K562 (cell line): ENCODE results near the gene TAS2R39. TPM values are rescaled to one million over a fixed set of nuclear protein-coding genes. Genes with fewer than 3 reads are reported as not detected.
A peak's percentile ranks its signal among the peaks of the same experiment; 100 is the strongest.

Experiments used
- ATAC-seq: fragments of 200-7000 bp; cut with Tn5 transposase; 3 replicates; pipeline ENCODE4 v1.9.1; 2020; ENCODE audit warnings: moderate library complexity
- BruUV-seq: library from RNA; stranded (reverse); fragments of 400-500 nt; replicated peaks from 2 replicates; lab custom pipeline; 2021; lab: Mats Ljungman, UMichigan
- CTCF ChIA-PET: fragments of 300-600 bp; formaldehyde crosslinking; extraction: SDS; loops from one replicate; lab custom pipeline; 2021; ENCODE audit warnings: low intra/inter-chr PET ratio; lab: Yijun Ruan, JAX
- POLR2A ChIA-PET: fragments of 300-600, 350-650 bp; sonication (Branson Sonifier 250); formaldehyde crosslinking; extraction: SDS; loops from one replicate; lab custom pipeline; 2021; ENCODE audit warnings: antibody characterized with exemption, inconsistent platforms; lab: Yijun Ruan, JAX
- DNase-seq, 4 experiments: peaks; one replicate each; pipeline versions ENCODE4 v3.0.0 to v3.0.0-alpha.2; 2011 to 2018; ENCODE audit warnings: low spot score in 3 of 4, mixed read lengths in 3 of 4; ENCODE audit errors: extremely low read depth in 1 of 4
- FAIRE-seq: peaks from 2 replicates; lab custom pipeline; 2011; peaks lifted over from hg19 to GRCh38; lab: Jason Lieb, UNC
- H2AFZ ChIP-seq: 2 replicates; pipeline ENCODE4 v1.6.0; 2011; ENCODE audit warnings: low read depth, low read length, control low read depth, inconsistent platforms
- H3K27ac ChIP-seq: fragments of 200-600 bp; 3 replicates; pipeline ENCODE4 v1.8.0; 2011; ENCODE audit warnings: low read depth, mild to moderate bottlenecking, control low read depth, inconsistent platforms, low read length, moderate library complexity, mixed read lengths; ENCODE audit errors: extremely low read depth
- H3K27me3 ChIP-seq, 2 experiments: fragments of 300-600 bp in 1 of 2; 2 replicates in 1 of 2; 3 replicates in 1 of 2; pipeline versions ENCODE4 v1.6.0 to v1.8.0; 2011; ENCODE audit warnings: inconsistent platforms in 2 of 2, low read length in 2 of 2, mild to moderate bottlenecking in 1 of 2, mixed read lengths in 1 of 2, moderate library complexity in 1 of 2; ENCODE audit not compliant: control insufficient read depth in 2 of 2, insufficient read depth in 2 of 2
- H3K36me3 ChIP-seq: fragments of 300-600 bp; 3 replicates; pipeline ENCODE4 v1.8.0; 2011; ENCODE audit warnings: mild to moderate bottlenecking, low read length, inconsistent platforms; ENCODE audit not compliant: control insufficient read depth, insufficient read depth
- H3K4me1 ChIP-seq, 2 experiments: fragments of 200-600 bp in 1 of 2; replicated peaks in 1 of 2; 2 replicates in 1 of 2; 3 replicates in 1 of 2; pipeline versions ENCODE4 v1.5.1 to v1.8.0; 2011; ENCODE audit warnings: inconsistent platforms in 2 of 2, low read length in 2 of 2, mild to moderate bottlenecking in 1 of 2, mixed read lengths in 1 of 2, moderate library complexity in 1 of 2; ENCODE audit not compliant: control insufficient read depth in 2 of 2, insufficient read depth in 2 of 2
- H3K4me2 ChIP-seq: 2 replicates; pipeline ENCODE4 v1.6.1; 2011; ENCODE audit warnings: low read length, control low read depth, inconsistent platforms, mixed read lengths; ENCODE audit not compliant: insufficient read depth
- H3K4me3 ChIP-seq: fragments of 200-600 bp; sonication (generic), shearing (Covaris generic); 2 replicates; pipeline ENCODE4 v1.5.1; 2016; ENCODE audit warnings: control low read depth, inconsistent platforms
- H3K79me2 ChIP-seq: fragments of 200-600 bp; 3 replicates; pipeline ENCODE4 v1.8.0; 2011; ENCODE audit warnings: low read length, inconsistent platforms; ENCODE audit not compliant: control insufficient read depth, insufficient read depth
- H3K9ac ChIP-seq, 2 experiments: 2 replicates each; pipeline versions ENCODE4 v1.6.0 to v1.6.1; 2011; ENCODE audit warnings: low read depth in 2 of 2, low read length in 2 of 2, control low read depth in 1 of 2, inconsistent platforms in 1 of 2, mild to moderate bottlenecking in 1 of 2, mixed read lengths in 1 of 2; ENCODE audit not compliant: insufficient read depth in 1 of 2
- H3K9me1 ChIP-seq: one replicate; pipeline ENCODE4 v1.6.0; 2011; ENCODE audit warnings: inconsistent platforms, mild to moderate bottlenecking, low read length, moderate library complexity; ENCODE audit not compliant: control insufficient read depth, insufficient read depth
- H3K9me3 ChIP-seq: replicated peaks from 2 replicates; pipeline ENCODE4 v1.5.1; 2011; ENCODE audit warnings: low read depth, low read length, inconsistent platforms; ENCODE audit not compliant: control insufficient read depth, insufficient read depth
- H4K20me1 ChIP-seq: replicated peaks from 2 replicates; pipeline ENCODE4 v1.6.1; 2011; ENCODE audit warnings: low read length, inconsistent platforms, mixed read lengths; ENCODE audit not compliant: control insufficient read depth, insufficient read depth
- CHCHD3 ChIP-seq: fragments of 250-450 bp; sonication (Bioruptor Pico); IDR thresholded peaks from 2 replicates; pipeline ENCODE4 v2.1.2; 2022; ENCODE audit warnings: mild to moderate bottlenecking
- CSDE1 ChIP-seq, 2 experiments: fragments of 450-650 bp; IDR thresholded peaks; 2 replicates each; pipeline ENCODE4 v1.6.1; 2016; ENCODE audit warnings: mild to moderate bottlenecking in 1 of 2
- ETV5 ChIP-seq: sonication (generic); formaldehyde crosslinking; IDR thresholded peaks from 2 replicates; pipeline ENCODE4 v1.4.0; 2020; ENCODE audit warnings: low read depth, mild to moderate bottlenecking, missing genetic modification reagents
- HLTF ChIP-seq: fragments of 450-650 bp; IDR thresholded peaks from 2 replicates; pipeline ENCODE4 v1.6.1; 2016
- MCM2 ChIP-seq: fragments of 450-650 bp; IDR thresholded peaks from 2 replicates; pipeline ENCODE4 v1.6.1; 2017; ENCODE audit warnings: low read depth, mild to moderate bottlenecking
- MEF2A ChIP-seq: IDR thresholded peaks from 2 replicates; pipeline ENCODE4 v1.6.1; 2011; ENCODE audit warnings: low read depth, mild to moderate bottlenecking, low read length, moderate library complexity; ENCODE audit not compliant: control insufficient read depth
- OTX1 ChIP-seq: fragments of 450-650 bp; formaldehyde crosslinking; IDR thresholded peaks from 2 replicates; pipeline ENCODE4 v1.4.0; 2022; ENCODE audit warnings: mild to moderate bottlenecking
- PHF21A ChIP-seq: fragments of 450-650 bp; IDR thresholded peaks from 2 replicates; pipeline ENCODE4 v1.6.1; 2017; ENCODE audit warnings: low read depth, borderline replicate concordance
- PHF8 ChIP-seq: fragments of 200-600 bp; sonication (generic); IDR thresholded peaks from 2 replicates; pipeline ENCODE4 v1.6.1; 2012; ENCODE audit warnings: mixed run types, mild to moderate bottlenecking, inconsistent platforms, low read length, moderate library complexity, borderline replicate concordance
- SPI1 ChIP-seq: IDR thresholded peaks from 2 replicates; pipeline ENCODE4 v1.6.1; 2011; ENCODE audit warnings: low read depth, low read length, control low read depth, borderline replicate concordance
- TAL1 ChIP-seq: fragments of 450-650 bp; IDR thresholded peaks from 2 replicates; pipeline ENCODE4 v1.6.1; 2016; ENCODE audit warnings: mild to moderate bottlenecking
- WGBS: fragments of 100-300 bp; shearing (Covaris generic); methylation state at CpG from one replicate; pipeline ENCODE4 v1.1.6; 2016; ENCODE audit warnings: low coverage, mixed read lengths; ENCODE audit not compliant: insufficient coverage; ENCODE audit errors: missing lambda C conversion rate; 5-methylcytosine and 5-hydroxymethylcytosine counted together
- in situ Hi-C: fragments of 300-500 bp; cut with MboI; formaldehyde crosslinking; loops from 4 replicates; pipeline ENCODE4 v1.15.0; 2018; ENCODE audit warnings: inconsistent platforms, mixed read lengths
- intact Hi-C: fragments of 100-400 bp; cut with micrococcal nuclease; formaldehyde crosslinking; loops from 2 replicates; pipeline ENCODE4 v1.14.2; 2022
- polyA plus RNA-seq, 8 experiments: library from polyadenylated mRNA; depleted of rRNA in 4 of 8; stranded (reverse) in 5 of 8; unstranded in 3 of 8; fragments of >200 nt; fragmentation: Nextera tagmentation in 2 of 8; fragmentation: Illumina TruSeq in 1 of 8; extraction: Ambion mirVana in 2 of 8; extraction: Trizol in 1 of 8; gene quantifications; 2 replicates each; pipeline versions ENCODE4 v1.2.1 to v1.2.3, GENCODE V29; 2011 to 2014; ENCODE audit warnings: inconsistent platforms in 1 of 8, missing spikeins in 1 of 8
- total RNA-seq, 7 experiments: library from RNA; depleted of rRNA in 6 of 7; stranded (reverse); fragments of >200 nt in 6 of 7; fragmentation: Illumina TruSeq in 2 of 7; extraction: Trizol in 2 of 7; gene quantifications; 2 replicates each; pipeline versions ENCODE4 v1.2.1 to v1.2.3, GENCODE V29; 2011 to 2021; ENCODE audit warnings: low replicate concordance in 1 of 7
- TF ChIP-seq, protein P1 (sequence below): sonication (generic); formaldehyde crosslinking; IDR thresholded peaks from 2 replicates; pipeline ENCODE4 v1.9.0; 2022; ENCODE audit warnings: mild to moderate bottlenecking, missing genetic modification reagents
- TF ChIP-seq, protein P2 (sequence below): fragments of 450-650 bp; formaldehyde crosslinking; IDR thresholded peaks from 2 replicates; pipeline ENCODE4 v1.4.0; 2022; ENCODE audit warnings: missing genetic modification characterization
- TF ChIP-seq, protein P3 (sequence below): sonication (generic); formaldehyde crosslinking; IDR thresholded peaks from 2 replicates; pipeline ENCODE4 v1.8.1; 2022; ENCODE audit warnings: missing genetic modification reagents
- TF ChIP-seq, protein P4 (sequence below), 2 experiments: fragments of 450-650 bp; conservative IDR thresholded peaks; 2 replicates each; pipeline ENCODE4 v1.6.1; 2017; ENCODE audit warnings: mild to moderate bottlenecking in 2 of 2, moderate library complexity in 2 of 2
- TF ChIP-seq, protein P5 (sequence below): fragments of 450-650 bp; formaldehyde crosslinking; conservative IDR thresholded peaks from 2 replicates; pipeline ENCODE4 v1.4.0; 2022; ENCODE audit warnings: mild to moderate bottlenecking, missing genetic modification characterization

Gene TAS2R39
- total and polyA plus RNA-seq, 9 of the 15 experiments (the other 6 are each of a cell fraction or from before 2014, with no cell fraction given) = not detected

DNA sequence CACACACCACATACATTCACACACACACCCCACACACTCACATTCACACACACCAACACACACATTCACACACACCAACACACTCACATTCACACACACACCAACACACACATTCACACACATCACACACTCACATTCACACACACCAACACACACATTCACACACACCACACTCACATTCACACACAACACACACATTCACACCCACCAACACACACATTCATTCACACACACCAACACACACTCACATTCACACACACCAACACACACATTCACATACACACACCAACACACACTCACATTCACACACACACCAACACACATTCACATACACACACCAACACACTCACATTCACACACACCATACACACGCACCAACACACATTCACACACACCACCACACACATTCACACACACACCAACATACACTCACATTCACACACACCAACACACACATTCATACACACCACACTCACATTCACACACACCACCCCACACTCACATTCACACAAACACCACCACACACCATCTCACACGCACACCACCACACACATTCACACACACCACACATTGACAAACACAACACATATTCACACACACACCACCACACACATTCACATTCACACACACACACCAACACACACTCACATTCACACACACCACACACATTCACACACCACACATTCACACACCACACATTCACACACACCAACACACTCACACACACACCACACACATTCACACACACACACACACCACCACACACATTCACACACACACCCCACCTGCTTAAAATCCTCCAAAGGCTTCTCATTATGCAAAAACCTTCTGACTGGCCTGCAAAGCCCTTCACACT lies 47.6 kb downstream of the TAS2R39 start:
- CTCF ChIA-PET = no interaction called here
- no peak overlapping the region for H3K4me2 ChIP-seq
- DNase-seq (no peak), FAIRE-seq (peak; percentile 72), ATAC-seq (no peak)
- no peaks in the 10 kb centered on the region for H3K79me2 ChIP-seq
- H3K4me3 ChIP-seq = no peak overlapping the region
- H3K9me1 ChIP-seq = no peaks in the 10 kb centered on the region
- H3K4me1 ChIP-seq = no peaks in the 10 kb centered on the region
- peaks cover under 1% of the 10 kb centered on the region; the same call in 1 of the 2 replicates for H3K9me3 ChIP-seq
- peaks cover 7 to 18% of the 10 kb centered on the region in 2 experiments; a peak in 4 of 5 replicates for H3K27me3 ChIP-seq
- in situ Hi-C loops = no loop called here
- no peaks in the 10 kb centered on the region for H3K36me3 ChIP-seq
- H3K9ac ChIP-seq = no peak overlapping the region
- POLR2A ChIA-PET = no interaction called here
- intact Hi-C loops = no loop called here
- no peaks in the 10 kb centered on the region for H4K20me1 ChIP-seq
- 0% methylated on average over 2 of the region's 2 CpGs for WGBS
- H3K27ac ChIP-seq = no peak overlapping the region
- H2AFZ ChIP-seq = no peak overlapping the region
- no TSS peak for BruUV-seq
- TF ChIP-seq, protein P1, sequence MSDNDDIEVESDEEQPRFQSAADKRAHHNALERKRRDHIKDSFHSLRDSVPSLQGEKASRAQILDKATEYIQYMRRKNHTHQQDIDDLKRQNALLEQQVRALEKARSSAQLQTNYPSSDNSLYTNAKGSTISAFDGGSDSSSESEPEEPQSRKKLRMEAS (CRISPR knock-in tag) = peak; percentile 19; the same call in 1 of the 2 replicates
- no peak for TF ChIP-seq CHCHD3 (CRISPR knock-in tag)
- TF ChIP-seq PHF21A = peak; percentile 32; the same call in 1 of the 2 replicates
- TF ChIP-seq PHF8 = 0 out of 2 replicates have a peak, but pooled peaks have one; percentile 10
- no peak for TF ChIP-seq MEF2A
- no peak for TF ChIP-seq CSDE1 (IDR thresholded peaks at IDR 0.05)
- TF ChIP-seq, protein P2, sequence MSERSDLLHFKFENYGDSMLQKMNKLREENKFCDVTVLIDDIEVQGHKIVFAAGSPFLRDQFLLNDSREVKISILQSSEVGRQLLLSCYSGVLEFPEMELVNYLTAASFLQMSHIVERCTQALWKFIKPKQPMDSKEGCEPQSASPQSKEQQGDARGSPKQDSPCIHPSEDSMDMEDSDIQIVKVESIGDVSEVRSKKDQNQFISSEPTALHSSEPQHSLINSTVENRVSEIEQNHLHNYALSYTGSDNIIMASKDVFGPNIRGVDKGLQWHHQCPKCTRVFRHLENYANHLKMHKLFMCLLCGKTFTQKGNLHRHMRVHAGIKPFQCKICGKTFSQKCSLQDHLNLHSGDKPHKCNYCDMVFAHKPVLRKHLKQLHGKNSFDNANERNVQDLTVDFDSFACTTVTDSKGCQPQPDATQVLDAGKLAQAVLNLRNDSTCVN (CRISPR knock-in tag) = peak; percentile 59; the same call in 1 of the 2 replicates
- peak; percentile 67; the same call in 1 of the 2 replicates for TF ChIP-seq HLTF
- no peak for TF ChIP-seq ETV5 (CRISPR knock-in tag)
- peak; percentile 62; the same call in 1 of the 2 replicates for TF ChIP-seq OTX1 (CRISPR knock-in tag)
- no peak for TF ChIP-seq MCM2
- no peak for TF ChIP-seq SPI1
- TF ChIP-seq, protein P3, sequence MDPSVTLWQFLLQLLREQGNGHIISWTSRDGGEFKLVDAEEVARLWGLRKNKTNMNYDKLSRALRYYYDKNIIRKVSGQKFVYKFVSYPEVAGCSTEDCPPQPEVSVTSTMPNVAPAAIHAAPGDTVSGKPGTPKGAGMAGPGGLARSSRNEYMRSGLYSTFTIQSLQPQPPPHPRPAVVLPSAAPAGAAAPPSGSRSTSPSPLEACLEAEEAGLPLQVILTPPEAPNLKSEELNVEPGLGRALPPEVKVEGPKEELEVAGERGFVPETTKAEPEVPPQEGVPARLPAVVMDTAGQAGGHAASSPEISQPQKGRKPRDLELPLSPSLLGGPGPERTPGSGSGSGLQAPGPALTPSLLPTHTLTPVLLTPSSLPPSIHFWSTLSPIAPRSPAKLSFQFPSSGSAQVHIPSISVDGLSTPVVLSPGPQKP (CRISPR knock-in tag) = no peak
- TF ChIP-seq, protein P4, sequence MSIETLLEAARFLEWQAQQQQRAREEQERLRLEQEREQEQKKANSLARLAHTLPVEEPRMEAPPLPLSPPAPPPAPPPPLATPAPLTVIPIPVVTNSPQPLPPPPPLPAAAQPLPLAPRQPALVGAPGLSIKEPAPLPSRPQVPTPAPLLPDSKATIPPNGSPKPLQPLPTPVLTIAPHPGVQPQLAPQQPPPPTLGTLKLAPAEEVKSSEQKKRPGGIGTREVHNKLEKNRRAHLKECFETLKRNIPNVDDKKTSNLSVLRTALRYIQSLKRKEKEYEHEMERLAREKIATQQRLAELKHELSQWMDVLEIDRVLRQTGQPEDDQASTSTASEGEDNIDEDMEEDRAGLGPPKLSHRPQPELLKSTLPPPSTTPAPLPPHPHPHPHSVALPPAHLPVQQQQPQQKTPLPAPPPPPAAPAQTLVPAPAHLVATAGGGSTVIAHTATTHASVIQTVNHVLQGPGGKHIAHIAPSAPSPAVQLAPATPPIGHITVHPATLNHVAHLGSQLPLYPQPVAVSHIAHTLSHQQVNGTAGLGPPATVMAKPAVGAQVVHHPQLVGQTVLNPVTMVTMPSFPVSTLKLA (conservative IDR thresholded peaks at IDR 0.05) = no peak
- TF ChIP-seq TAL1 = 0 out of 2 replicates have a peak, but pooled peaks have one; percentile 4
- TF ChIP-seq, protein P5, sequence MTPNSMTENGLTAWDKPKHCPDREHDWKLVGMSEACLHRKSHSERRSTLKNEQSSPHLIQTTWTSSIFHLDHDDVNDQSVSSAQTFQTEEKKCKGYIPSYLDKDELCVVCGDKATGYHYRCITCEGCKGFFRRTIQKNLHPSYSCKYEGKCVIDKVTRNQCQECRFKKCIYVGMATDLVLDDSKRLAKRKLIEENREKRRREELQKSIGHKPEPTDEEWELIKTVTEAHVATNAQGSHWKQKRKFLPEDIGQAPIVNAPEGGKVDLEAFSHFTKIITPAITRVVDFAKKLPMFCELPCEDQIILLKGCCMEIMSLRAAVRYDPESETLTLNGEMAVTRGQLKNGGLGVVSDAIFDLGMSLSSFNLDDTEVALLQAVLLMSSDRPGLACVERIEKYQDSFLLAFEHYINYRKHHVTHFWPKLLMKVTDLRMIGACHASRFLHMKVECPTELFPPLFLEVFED = 0 out of 2 replicates have a peak, but pooled peaks have one; percentile 4
